Hepatocyte (in vitro differentiated cells): ENCODE data around the gene PPP1R27. TPM values are rescaled to one million over a fixed set of nuclear protein-coding genes. Genes with fewer than 3 reads are reported as not detected.

Experiments used
- DNase-seq: peaks from one replicate; pipeline ENCODE4 v3.0.0-alpha.2; 2016; ENCODE audit warnings: low spot score
- H2AFZ ChIP-seq: fragments of 200-600 bp; sonication (generic); 2 replicates; pipeline ENCODE4 v1.6.0; 2016; ENCODE audit warnings: antibody characterized with exemption, mild to moderate bottlenecking
- H3K27ac ChIP-seq: fragments of 200-600 bp; sonication (generic); 2 replicates; pipeline ENCODE4 v1.5.1; 2016; ENCODE audit warnings: mild to moderate bottlenecking
- H3K27me3 ChIP-seq: fragments of 200-600 bp; sonication (generic); 2 replicates; pipeline ENCODE4 v1.6.1; 2016
- H3K36me3 ChIP-seq: fragments of 200-600 bp; sonication (generic); replicated peaks from 2 replicates; pipeline ENCODE4 v1.5.1; 2016; ENCODE audit warnings: low read depth; ENCODE audit not compliant: insufficient read depth
- H3K4me1 ChIP-seq: fragments of 200-600 bp; sonication (generic); 2 replicates; pipeline ENCODE4 v1.5.1; 2016; ENCODE audit warnings: mild to moderate bottlenecking, moderate library complexity; ENCODE audit not compliant: insufficient read depth
- H3K4me2 ChIP-seq: fragments of 200-600 bp; sonication (generic); 2 replicates; pipeline ENCODE4 v1.6.0; 2016
- H3K4me3 ChIP-seq: fragments of 200-600 bp; sonication (generic); 2 replicates; pipeline ENCODE4 v1.5.1; 2016; ENCODE audit warnings: mild to moderate bottlenecking
- H3K79me2 ChIP-seq: fragments of 200-600 bp; sonication (generic); 2 replicates; pipeline ENCODE4 v1.6.0; 2017; ENCODE audit warnings: mild to moderate bottlenecking
- H3K9me2 ChIP-seq: fragments of 200-600 bp; sonication (generic); replicated peaks from 2 replicates; pipeline ENCODE4 v1.6.0; 2017; ENCODE audit warnings: mild to moderate bottlenecking; ENCODE audit not compliant: insufficient read depth
- H3K9me3 ChIP-seq: fragments of 200-600 bp; sonication (generic); 2 replicates; pipeline ENCODE4 v1.5.1; 2016; ENCODE audit warnings: low read depth, mild to moderate bottlenecking
- H4K20me1 ChIP-seq: fragments of 200-600 bp; sonication (generic); 2 replicates; pipeline ENCODE4 v1.6.0; 2016; ENCODE audit warnings: mild to moderate bottlenecking; ENCODE audit not compliant: insufficient read depth, poor library complexity, severe bottlenecking
- EZH2 ChIP-seq: fragments of 200-600 bp; sonication (generic); IDR thresholded peaks from 2 replicates; pipeline ENCODE4 v1.6.1; 2016; ENCODE audit warnings: antibody characterized with exemption, mild to moderate bottlenecking, borderline replicate concordance
- EZH2phosphoT487 ChIP-seq: fragments of 200-600 bp; sonication (generic); IDR thresholded peaks from one replicate; pipeline ENCODE4 v1.6.1; 2018; ENCODE audit warnings: antibody characterized with exemption, mild to moderate bottlenecking, low read depth, moderate library complexity; ENCODE audit not compliant: unreplicated experiment, severe bottlenecking
- WGBS: methylation state at CpG from one replicate; pipeline ENCODE4 v1.1.6; 2016; ENCODE audit warnings: low lambda C conversion rate; ENCODE audit errors: missing lambda C conversion rate; 5-methylcytosine and 5-hydroxymethylcytosine counted together
- polyA plus RNA-seq: library from polyadenylated mRNA; unstranded; fragments of >200 nt; fragmentation: Nextera tagmentation; extraction: Ambion mirVana; gene quantifications from 2 replicates; pipeline ENCODE4 v1.2.1, GENCODE V29; 2016
- total RNA-seq: library from RNA; depleted of rRNA; stranded (reverse); fragments of >200 nt; gene quantifications from 2 replicates; pipeline ENCODE4 v1.2.3, GENCODE V29; 2014
- TF ChIP-seq, protein P1 (sequence below): fragments of 200-600 bp; sonication (generic); IDR thresholded peaks from 2 replicates; pipeline ENCODE4 v1.5.1; 2016; ENCODE audit warnings: antibody characterized with exemption, mild to moderate bottlenecking; ENCODE audit not compliant: poor library complexity

The PPP1R27 gene
- total and polyA plus RNA-seq, 2 experiments from 2014 or later: 0.56 TPM; not detected in 1

DNA sequence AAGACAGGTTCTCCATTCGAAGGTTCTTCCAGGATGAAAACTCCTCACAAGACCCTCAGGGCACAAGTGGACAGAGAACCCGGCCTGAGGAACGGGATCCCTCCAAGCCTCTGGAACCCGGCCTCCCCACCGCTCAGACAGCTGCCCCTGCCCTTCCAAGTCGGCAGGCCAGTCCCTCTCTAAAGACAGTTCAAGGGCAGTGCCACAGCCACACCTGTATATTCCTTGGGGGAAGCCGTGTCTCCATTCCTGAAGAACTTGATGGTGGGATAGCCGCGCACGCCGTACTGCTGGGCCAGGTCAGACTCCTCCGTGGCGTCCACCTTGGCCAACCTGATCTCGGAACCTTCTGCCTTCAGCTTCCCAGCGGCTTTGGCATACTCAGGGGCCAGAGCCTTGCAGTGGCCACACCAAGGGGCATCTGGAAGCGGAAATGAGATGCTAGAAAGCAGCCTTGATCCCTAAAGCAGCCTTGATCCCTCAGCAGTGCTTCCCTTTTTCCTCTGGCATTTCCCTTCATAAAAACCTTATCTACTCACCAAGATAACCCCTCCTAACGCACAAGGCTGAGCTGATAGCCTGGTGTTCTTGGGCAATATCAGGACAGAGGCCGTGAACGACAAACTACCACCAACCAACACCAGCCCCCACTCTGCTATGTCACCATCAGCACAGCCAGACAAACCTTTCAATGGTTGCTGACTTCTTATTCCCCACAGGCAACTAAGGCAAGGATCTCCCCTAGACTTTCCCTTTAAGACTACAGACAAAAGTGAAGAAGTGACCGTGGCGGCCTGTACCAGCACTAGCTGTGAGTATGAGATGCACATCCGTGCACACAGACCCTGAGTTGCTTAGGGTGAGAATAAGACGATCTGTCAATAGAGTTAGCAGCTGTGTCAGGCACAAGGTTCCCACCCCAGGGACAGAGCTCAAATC lies 24.4 kb upstream of the PPP1R27 start:
- Histone ChIP-seq H3K4me1 (peaks cover 27% of the 10 kb centered on the region), H2AFZ (no peak overlapping the region), H3K4me3 (peak overlapping the region; percentile 97), H3K36me3 (no peaks in the 10 kb centered on the region), H3K9me2 (no peaks in the 10 kb centered on the region), H4K20me1 (peaks cover 45% of the 10 kb centered on the region), H3K79me2 (peaks cover 87% of the 10 kb centered on the region), H3K27me3 (no peaks in the 10 kb centered on the region), H3K27ac (peak overlapping the region; percentile 90), H3K9me3 (no peaks in the 10 kb centered on the region), H3K4me2 (peak overlapping the region; percentile 85)
- TF ChIP-seq EZH2phosphoT487 (no peak), EZH2 (no peak)
- TF ChIP-seq, protein P1, sequence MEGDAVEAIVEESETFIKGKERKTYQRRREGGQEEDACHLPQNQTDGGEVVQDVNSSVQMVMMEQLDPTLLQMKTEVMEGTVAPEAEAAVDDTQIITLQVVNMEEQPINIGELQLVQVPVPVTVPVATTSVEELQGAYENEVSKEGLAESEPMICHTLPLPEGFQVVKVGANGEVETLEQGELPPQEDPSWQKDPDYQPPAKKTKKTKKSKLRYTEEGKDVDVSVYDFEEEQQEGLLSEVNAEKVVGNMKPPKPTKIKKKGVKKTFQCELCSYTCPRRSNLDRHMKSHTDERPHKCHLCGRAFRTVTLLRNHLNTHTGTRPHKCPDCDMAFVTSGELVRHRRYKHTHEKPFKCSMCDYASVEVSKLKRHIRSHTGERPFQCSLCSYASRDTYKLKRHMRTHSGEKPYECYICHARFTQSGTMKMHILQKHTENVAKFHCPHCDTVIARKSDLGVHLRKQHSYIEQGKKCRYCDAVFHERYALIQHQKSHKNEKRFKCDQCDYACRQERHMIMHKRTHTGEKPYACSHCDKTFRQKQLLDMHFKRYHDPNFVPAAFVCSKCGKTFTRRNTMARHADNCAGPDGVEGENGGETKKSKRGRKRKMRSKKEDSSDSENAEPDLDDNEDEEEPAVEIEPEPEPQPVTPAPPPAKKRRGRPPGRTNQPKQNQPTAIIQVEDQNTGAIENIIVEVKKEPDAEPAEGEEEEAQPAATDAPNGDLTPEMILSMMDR: no peak
- WGBS: 54% methylated on average over 23 of the region's 23 CpGs
- DNase-seq: no peak

DNA sequence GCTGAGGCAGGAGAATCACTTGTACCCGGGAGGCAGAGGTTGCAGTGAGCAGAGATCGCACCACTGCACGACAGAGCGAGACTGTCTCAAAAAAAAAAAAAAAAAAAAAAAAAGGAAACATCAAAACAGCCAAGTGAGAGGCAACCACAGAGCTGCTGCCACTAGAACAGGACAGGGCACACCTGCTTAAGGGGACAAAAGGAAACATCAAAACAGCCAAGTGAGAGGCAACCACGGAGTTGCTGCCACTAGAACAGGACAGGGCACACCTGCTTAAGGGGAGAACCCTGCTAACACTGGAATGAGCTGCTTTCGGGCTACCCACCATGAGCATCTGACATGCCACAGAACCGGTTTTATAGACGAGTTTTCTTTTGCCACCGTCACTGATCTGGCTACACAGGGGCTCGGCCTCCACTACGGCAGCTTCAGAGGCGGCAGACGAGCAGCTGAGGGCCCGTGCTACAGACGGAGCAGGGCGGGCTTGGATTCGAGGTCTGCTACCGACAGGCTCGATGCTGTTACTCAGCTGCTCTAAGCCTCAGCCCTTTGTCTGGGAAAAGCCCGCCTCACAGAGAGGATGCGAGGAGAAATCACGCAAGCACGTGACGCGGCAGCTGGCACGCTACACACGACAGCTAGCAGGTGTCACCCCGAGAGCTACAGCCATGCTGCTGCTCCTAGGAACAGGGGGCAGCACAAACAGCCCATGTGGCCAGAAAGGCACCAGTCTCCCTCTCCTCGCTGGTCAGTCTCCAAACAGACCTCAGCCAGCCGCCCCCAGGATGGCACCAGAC lies 23.5 kb upstream of the PPP1R27 start:
- Histone ChIP-seq H3K4me3 (peak overlapping the region; percentile 97), H3K27ac (peak overlapping the region; percentile 90), H3K36me3 (no peaks in the 10 kb centered on the region), H3K4me2 (peak overlapping the region; percentile 85), H3K27me3 (no peaks in the 10 kb centered on the region), H3K9me3 (no peaks in the 10 kb centered on the region), H3K79me2 (peaks cover 87% of the 10 kb centered on the region), H3K4me1 (peaks cover 27% of the 10 kb centered on the region), H2AFZ (no peak overlapping the region), H4K20me1 (peaks cover 51% of the 10 kb centered on the region), H3K9me2 (no peaks in the 10 kb centered on the region)
- TF ChIP-seq EZH2phosphoT487 (no peak), EZH2 (no peak)
- TF ChIP-seq, protein P1: no peak
- 92% methylated on average over 30 of the region's 30 CpGs for WGBS
- DNase-seq: no peak

DNA sequence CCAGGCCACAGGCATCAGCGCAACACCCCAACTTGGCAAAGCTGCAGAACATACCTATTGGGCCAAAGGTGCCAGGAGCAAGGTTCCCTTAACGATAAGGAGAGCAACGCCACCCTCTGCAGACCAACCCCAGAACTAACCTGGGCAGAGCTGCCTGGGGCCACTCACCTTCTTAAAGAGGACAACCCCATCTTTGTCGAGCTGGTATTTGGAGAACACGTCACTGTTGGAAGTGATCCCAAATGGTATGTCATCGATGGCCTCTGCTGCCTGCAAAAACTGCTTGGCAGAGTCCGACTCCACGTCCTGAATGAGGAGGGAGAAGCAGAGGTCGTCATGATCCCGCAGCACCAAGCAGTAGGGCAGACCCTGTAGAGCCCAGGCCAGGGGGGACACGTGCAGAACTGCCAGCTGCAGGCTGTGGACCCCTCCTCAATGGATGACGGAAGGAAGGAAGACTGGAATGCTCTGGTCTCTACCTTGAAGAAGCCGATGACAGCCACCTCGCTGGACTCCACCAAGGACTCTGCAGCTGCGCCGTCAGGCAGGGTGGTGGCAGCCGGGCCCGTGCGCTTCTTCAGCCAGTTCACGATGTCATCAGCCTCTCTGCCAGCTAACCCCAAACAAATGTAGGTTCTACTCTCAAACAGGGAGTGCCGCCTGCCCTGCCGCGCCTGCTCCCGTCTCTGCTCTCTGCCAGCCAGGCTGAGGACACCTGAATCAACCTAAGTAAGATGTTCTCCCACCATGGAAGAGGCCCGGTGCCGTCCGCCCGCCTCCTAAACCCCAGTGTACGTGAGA lies 20.3 kb upstream of the PPP1R27 start:
- 93% methylated on average over 29 of the region's 29 CpGs for WGBS
- DNase-seq: no peak
- Histone ChIP-seq H3K4me3 (no peak overlapping the region), H3K4me2 (no peak overlapping the region), H3K4me1 (peaks cover 12% of the 10 kb centered on the region), H3K36me3 (no peaks in the 10 kb centered on the region), H2AFZ (no peak overlapping the region), H4K20me1 (peaks cover 72% of the 10 kb centered on the region), H3K79me2 (peaks cover 82% of the 10 kb centered on the region), H3K9me2 (no peaks in the 10 kb centered on the region), H3K27me3 (no peaks in the 10 kb centered on the region), H3K27ac (no peak overlapping the region), H3K9me3 (no peaks in the 10 kb centered on the region)
- no peak for TF ChIP-seq EZH2phosphoT487
- no peak for TF ChIP-seq EZH2
- TF ChIP-seq, protein P1: no peak
